DOHH2 (cell line): ENCODE measurements around the gene OGFOD3.
"Not testable (repeated sequence)": the region's sequence is repeated elsewhere in the genome, so short reads cannot be mapped to it uniquely, and the experiment has no call there.

Experiments
- H3F3A ChIP-seq: fragments of 200-600 bp; sonication (generic), shearing (Covaris generic); 2 replicates; pipeline ENCODE4 v1.6.0; 2016; ENCODE audit warnings: antibody characterized with exemption, mild to moderate bottlenecking; ENCODE audit not compliant: control insufficient read depth, insufficient read depth
- H3K27ac ChIP-seq: fragments of 200-600 bp; sonication (generic); 2 replicates; pipeline ENCODE4 v1.5.1; 2014; ENCODE audit warnings: low read depth, mild to moderate bottlenecking, low read length, moderate library complexity
- H3K27me3 ChIP-seq: fragments of 200-600 bp; sonication (generic); 2 replicates; pipeline ENCODE4 v1.6.1; 2014; ENCODE audit warnings: mild to moderate bottlenecking, low read length, mixed read lengths; ENCODE audit not compliant: control insufficient read depth
- H3K36me3 ChIP-seq: fragments of 200-600 bp; sonication (generic); 2 replicates; pipeline ENCODE4 v1.6.1; 2014; ENCODE audit warnings: mild to moderate bottlenecking, low read length, moderate library complexity, mixed read lengths; ENCODE audit not compliant: control insufficient read depth
- H3K4me1 ChIP-seq: fragments of 200-600 bp; sonication (generic); 2 replicates; pipeline ENCODE4 v1.6.1; 2014; ENCODE audit warnings: mild to moderate bottlenecking, low read length, mixed read lengths; ENCODE audit not compliant: control insufficient read depth
- H3K4me2 ChIP-seq: fragments of 200-600 bp; sonication (generic); 2 replicates; pipeline ENCODE4 v1.6.0; 2014; ENCODE audit warnings: mild to moderate bottlenecking, low read length, moderate library complexity
- H3K4me3 ChIP-seq: fragments of 200-600 bp; sonication (generic); 2 replicates; pipeline ENCODE4 v1.5.1; 2014; ENCODE audit warnings: mild to moderate bottlenecking, low read length, mixed read lengths
- H3K79me2 ChIP-seq: fragments of 200-600 bp; sonication (generic); 2 replicates; pipeline ENCODE4 v1.6.1; 2014; ENCODE audit warnings: mild to moderate bottlenecking, low read length, mixed read lengths; ENCODE audit not compliant: control insufficient read depth
- H3K9me2 ChIP-seq: fragments of 200-600 bp; sonication (generic); replicated peaks from 2 replicates; pipeline ENCODE4 v1.6.1; 2014; ENCODE audit warnings: mild to moderate bottlenecking, low read length, mixed read lengths; ENCODE audit not compliant: control insufficient read depth
- H3K9me3 ChIP-seq: fragments of 200-600 bp; sonication (generic); 2 replicates; pipeline ENCODE4 v1.6.1; 2014; ENCODE audit warnings: antibody characterized with exemption, low read length, mixed read lengths; ENCODE audit not compliant: control insufficient read depth, insufficient read depth
- H4K20me1 ChIP-seq: fragments of 200-600 bp; sonication (generic); 2 replicates; pipeline ENCODE4 v1.6.0; 2014; ENCODE audit warnings: low read depth, mild to moderate bottlenecking, antibody characterized with exemption, low read length, moderate library complexity; ENCODE audit not compliant: control insufficient read depth, insufficient read depth
- EZH2phosphoT487 ChIP-seq: fragments of 200-600 bp; sonication (generic); IDR thresholded peaks from 2 replicates; pipeline ENCODE4 v1.6.1; 2017; ENCODE audit warnings: borderline replicate concordance, mild to moderate bottlenecking, antibody characterized with exemption, low read length, moderate library complexity, mixed read lengths
- TF ChIP-seq, protein P1 (sequence below): fragments of 200-600 bp; sonication (generic); IDR thresholded peaks from one replicate; pipeline ENCODE4 v1.5.1; 2014; ENCODE audit warnings: antibody characterized with exemption, mild to moderate bottlenecking, low read depth, low read length; ENCODE audit not compliant: poor library complexity, severe bottlenecking

Gene OGFOD3

DNA sequence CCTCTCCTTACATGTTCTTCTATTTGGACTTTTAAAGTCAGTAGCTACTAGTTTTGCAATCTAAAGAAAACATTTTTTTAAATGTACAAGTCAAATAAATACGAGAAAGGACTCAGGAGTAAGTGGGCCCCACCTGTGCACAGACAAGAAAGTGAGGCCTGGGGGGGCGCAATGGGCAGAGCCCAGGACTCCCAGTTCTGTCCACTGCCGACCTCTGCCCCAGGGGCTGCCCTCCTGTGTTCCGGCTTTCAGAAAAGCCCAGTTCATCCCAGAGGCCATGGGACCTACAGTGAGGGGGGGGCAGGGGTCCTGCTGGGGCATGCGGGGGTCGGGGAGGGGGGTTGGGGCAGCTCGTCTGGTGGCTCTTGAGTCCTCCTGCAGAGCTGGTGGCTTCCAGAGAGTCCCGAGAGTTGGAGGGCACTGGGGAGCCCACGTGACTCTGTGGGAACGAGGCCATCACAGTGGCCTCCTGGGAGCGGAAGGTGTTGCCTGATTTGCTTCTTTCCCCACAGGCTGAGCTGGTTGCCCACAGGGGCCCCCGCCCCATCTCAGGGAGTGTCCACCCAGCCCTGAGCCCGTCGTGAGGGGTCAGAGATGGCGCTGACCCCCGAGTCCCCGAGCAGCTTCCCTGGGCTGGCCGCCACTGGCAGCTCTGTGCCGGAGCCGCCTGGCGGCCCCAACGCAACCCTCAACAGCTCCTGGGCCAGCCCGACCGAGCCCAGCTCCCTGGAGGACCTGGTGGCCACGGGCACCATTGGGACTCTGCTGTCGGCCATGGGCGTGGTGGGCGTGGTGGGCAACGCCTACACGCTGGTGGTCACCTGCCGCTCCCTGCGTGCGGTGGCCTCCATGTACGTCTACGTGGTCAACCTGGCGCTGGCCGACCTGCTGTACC lies 44.4 kb downstream of the OGFOD3 start:
- no peaks in the 10 kb centered on the region for H3K79me2 ChIP-seq
- no peaks in the 10 kb centered on the region for H3K9me2 ChIP-seq
- no peaks in the 10 kb centered on the region for H3K9me3 ChIP-seq
- H3K4me2 ChIP-seq = no peak overlapping the region
- no peaks in the 10 kb centered on the region for H4K20me1 ChIP-seq
- no peak overlapping the region for H3K4me3 ChIP-seq
- no peaks in the 10 kb centered on the region for H3K36me3 ChIP-seq
- TF ChIP-seq, protein P1, sequence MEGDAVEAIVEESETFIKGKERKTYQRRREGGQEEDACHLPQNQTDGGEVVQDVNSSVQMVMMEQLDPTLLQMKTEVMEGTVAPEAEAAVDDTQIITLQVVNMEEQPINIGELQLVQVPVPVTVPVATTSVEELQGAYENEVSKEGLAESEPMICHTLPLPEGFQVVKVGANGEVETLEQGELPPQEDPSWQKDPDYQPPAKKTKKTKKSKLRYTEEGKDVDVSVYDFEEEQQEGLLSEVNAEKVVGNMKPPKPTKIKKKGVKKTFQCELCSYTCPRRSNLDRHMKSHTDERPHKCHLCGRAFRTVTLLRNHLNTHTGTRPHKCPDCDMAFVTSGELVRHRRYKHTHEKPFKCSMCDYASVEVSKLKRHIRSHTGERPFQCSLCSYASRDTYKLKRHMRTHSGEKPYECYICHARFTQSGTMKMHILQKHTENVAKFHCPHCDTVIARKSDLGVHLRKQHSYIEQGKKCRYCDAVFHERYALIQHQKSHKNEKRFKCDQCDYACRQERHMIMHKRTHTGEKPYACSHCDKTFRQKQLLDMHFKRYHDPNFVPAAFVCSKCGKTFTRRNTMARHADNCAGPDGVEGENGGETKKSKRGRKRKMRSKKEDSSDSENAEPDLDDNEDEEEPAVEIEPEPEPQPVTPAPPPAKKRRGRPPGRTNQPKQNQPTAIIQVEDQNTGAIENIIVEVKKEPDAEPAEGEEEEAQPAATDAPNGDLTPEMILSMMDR = no peak
- TF ChIP-seq EZH2phosphoT487 = no peak
- no peak overlapping the region for H3K27ac ChIP-seq
- peaks cover 9% of the 10 kb centered on the region for H3K4me1 ChIP-seq
- no peaks in the 10 kb centered on the region for H3F3A ChIP-seq
- peaks cover 19% of the 10 kb centered on the region for H3K27me3 ChIP-seq

DNA sequence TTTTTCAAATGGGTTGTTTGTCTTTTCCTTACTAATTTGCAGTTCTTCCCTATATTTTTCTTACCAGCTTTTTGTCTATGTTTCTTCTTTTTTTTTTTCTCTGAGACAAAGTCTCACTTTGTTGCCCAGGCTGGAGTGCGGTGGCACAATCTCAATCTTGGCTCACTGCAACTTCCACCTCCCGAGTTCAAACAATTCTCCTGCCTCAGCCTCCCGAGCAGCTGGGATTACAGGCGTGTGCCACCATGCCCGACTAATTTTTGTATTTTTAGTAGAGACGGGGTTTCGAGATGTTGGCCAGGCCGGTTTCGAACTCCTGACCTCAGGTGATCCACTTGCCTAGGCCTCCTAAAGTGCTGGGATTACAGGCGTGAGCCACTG lies 45.3 kb downstream of the OGFOD3 start:
- not testable (repeated sequence) for H3K4me3 ChIP-seq, H3K9me3 ChIP-seq, H3K27ac ChIP-seq, H3K4me2 ChIP-seq, H4K20me1 ChIP-seq, H3K79me2 ChIP-seq, H3F3A ChIP-seq, H3K36me3 ChIP-seq, H3K9me2 ChIP-seq, H3K4me1 ChIP-seq
- peaks cover 19% of the 10 kb centered on the region for H3K27me3 ChIP-seq

DNA sequence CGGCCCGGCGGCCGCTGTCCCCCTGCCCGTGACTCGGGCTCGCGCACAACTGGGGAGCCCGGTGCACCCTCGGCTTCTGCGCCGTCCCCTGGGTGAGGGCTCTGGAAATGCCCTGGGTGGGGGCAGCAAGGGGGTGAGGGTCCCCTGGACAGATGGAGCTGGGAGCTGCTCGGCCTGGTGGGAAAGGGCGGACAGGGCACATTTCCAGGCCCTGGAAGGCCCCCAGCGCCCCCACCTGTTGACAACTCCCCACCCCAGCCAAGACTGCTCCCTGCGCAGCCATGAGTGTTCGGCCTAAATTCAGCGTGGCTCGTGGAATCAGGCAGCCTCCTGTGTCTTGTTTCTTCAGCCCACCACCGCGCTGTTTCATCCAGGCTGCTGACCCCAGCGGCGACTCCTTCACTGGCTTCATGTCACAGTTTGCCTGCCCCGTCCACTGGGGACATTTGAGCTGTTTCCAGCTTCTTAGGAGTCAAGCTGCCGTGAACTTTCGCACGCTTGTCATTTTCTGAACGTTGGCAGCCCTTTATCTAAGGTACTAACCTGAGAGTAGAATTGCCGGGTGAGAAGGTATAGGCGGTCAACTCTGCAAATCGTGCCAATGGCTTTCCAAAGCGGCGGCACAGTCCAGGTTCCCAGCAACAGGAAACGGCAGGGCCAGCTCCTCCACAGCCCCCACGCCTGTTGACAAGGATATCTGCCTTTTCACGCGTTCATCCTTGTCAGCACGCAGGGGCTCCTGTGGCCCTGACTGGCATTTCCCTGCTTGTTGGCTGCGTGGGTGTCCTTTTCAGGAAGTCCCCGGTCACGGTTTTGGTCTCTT lies 45.9 kb downstream of the OGFOD3 start:
- H3K9me2 ChIP-seq = no peaks in the 10 kb centered on the region
- H3K36me3 ChIP-seq = no peaks in the 10 kb centered on the region
- no peak overlapping the region for H3K4me2 ChIP-seq
- H3K4me1 ChIP-seq = peaks cover 9% of the 10 kb centered on the region
- H3F3A ChIP-seq = no peaks in the 10 kb centered on the region
- H3K27me3 ChIP-seq = peaks cover 19% of the 10 kb centered on the region
- no peak overlapping the region for H3K27ac ChIP-seq
- TF ChIP-seq, protein P1 = no peak
- TF ChIP-seq EZH2phosphoT487 = no peak
- no peaks in the 10 kb centered on the region for H4K20me1 ChIP-seq
- H3K4me3 ChIP-seq = no peak overlapping the region
- no peaks in the 10 kb centered on the region for H3K9me3 ChIP-seq
- no peaks in the 10 kb centered on the region for H3K79me2 ChIP-seq
